ENCODE results near the gene CAMK2B. TPM values are rescaled to one million over a fixed set of nuclear protein-coding genes. Genes with fewer than 3 reads are reported as not detected.

Gene CAMK2B
- total RNA-seq, 1 experiment from 2014 or later, result 0.34 TPM

DNA sequence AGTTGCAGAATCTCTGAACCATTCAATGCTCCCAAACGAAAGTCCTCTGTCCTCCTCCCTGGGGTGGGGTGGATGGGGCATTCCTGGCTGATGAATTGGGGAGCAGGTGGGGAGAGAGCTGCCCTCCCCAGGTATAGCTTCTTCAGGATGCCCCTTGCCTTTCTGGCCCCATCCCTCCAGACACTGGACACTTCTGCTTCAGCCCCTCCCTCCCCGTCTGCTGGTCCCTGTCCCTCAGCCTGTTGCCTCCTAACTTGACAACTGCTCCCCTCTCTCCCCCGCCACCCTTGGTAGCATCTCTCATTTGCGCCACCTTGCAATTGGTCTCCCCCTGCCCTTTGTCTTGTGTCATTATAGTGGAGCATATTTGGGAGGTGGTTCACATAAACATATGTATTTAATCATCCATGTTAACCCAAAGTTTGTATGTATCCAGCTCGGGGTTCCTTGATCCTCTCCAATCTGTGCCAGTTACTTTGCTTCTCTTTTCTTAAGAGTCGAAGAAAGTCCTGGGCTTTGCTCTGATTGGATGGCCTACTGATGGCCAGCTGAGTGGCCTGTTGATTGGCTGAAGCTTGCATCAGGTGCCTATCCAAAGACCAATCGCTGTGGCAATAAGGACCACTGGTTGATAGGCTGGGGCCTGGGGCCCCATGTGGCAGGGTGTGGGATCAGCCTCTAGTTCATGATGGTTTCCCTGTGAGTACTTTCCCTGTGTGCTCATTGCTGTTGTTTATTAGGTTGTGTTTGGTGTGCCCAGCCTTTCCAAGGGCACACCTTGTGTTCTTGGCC, 132.2 kb downstream of the CAMK2B start:
- no peaks in the 10 kb centered on the region for H3K27me3 ChIP-seq (ENCODE audit: insufficient read depth, low read length)
- peak; percentile 41; the same call in 1 of the 2 replicates for ATAC-seq

More for the DNA sequence above, 132.2 kb downstream of the CAMK2B start:
- BruUV-seq (replicated peaks), result no TSS peak
- Histone ChIP-seq H3K9ac (ENCODE audit: low read length) (no peak overlapping the region), H2AFZ (ENCODE audit: low read depth, low read length, poor library complexity, severe bottlenecking) (no peak overlapping the region), H3K4me1 (ENCODE audit: control insufficient read depth in 1 of 2, insufficient read depth in 2 of 2, low read length in 2 of 2) (peaks cover 0 to 16% of the 10 kb centered on the region in 2 experiments; a peak in 1 of 4 replicates), H3K4me3 (replicated peaks in 1 of 2; ENCODE audit: low read depth in 1 of 2, low read length in 2 of 2) (no peak overlapping the region), H3K27ac (ENCODE audit: low read depth, low read length) (no peak overlapping the region), H3K4me2 (ENCODE audit: low read length) (no peak overlapping the region), H3K79me2 (ENCODE audit: insufficient read depth, low read length) (no peaks in the 10 kb centered on the region), H3K9me3 (ENCODE audit: control insufficient read depth in 1 of 2, insufficient read depth in 1 of 2, low read depth in 1 of 2, low read length in 2 of 2) (no peaks in the 10 kb centered on the region), H3K36me3 (ENCODE audit: control insufficient read depth in 1 of 2, insufficient read depth in 2 of 2, low read length in 2 of 2) (no peaks in the 10 kb centered on the region), H4K20me1 (ENCODE audit: insufficient read depth) (no peaks in the 10 kb centered on the region), H3K9me2 (ENCODE audit: insufficient read depth) (no peaks in the 10 kb centered on the region)
- ChIA-PET RAD21 (ENCODE audit: low non-redundant PET in 1 of 2, low total read pairs in 2 of 2, uncharacterized antibody in 2 of 2, unreplicated experiment in 2 of 2) (no interaction called here), POLR2A (no interaction called here), CTCF (no interaction called here)
- no peak for DNase-seq (ENCODE audit: low read depth, low spot score)
- TF ChIP-seq, protein P1, sequence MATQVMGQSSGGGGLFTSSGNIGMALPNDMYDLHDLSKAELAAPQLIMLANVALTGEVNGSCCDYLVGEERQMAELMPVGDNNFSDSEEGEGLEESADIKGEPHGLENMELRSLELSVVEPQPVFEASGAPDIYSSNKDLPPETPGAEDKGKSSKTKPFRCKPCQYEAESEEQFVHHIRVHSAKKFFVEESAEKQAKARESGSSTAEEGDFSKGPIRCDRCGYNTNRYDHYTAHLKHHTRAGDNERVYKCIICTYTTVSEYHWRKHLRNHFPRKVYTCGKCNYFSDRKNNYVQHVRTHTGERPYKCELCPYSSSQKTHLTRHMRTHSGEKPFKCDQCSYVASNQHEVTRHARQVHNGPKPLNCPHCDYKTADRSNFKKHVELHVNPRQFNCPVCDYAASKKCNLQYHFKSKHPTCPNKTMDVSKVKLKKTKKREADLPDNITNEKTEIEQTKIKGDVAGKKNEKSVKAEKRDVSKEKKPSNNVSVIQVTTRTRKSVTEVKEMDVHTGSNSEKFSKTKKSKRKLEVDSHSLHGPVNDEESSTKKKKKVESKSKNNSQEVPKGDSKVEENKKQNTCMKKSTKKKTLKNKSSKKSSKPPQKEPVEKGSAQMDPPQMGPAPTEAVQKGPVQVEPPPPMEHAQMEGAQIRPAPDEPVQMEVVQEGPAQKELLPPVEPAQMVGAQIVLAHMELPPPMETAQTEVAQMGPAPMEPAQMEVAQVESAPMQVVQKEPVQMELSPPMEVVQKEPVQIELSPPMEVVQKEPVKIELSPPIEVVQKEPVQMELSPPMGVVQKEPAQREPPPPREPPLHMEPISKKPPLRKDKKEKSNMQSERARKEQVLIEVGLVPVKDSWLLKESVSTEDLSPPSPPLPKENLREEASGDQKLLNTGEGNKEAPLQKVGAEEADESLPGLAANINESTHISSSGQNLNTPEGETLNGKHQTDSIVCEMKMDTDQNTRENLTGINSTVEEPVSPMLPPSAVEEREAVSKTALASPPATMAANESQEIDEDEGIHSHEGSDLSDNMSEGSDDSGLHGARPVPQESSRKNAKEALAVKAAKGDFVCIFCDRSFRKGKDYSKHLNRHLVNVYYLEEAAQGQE (IDR thresholded peaks at IDR 0.05; ENCODE audit: low read depth), result no peak
- TF ChIP-seq ZFX (IDR thresholded peaks at IDR 0.05), result no peak
- no peak for TF ChIP-seq ELF1 (IDR thresholded peaks at IDR 0.05; ENCODE audit: borderline replicate concordance, low read depth)
- TF ChIP-seq EZH2 (IDR thresholded peaks at IDR 0.05), result no peak
- TF ChIP-seq SP1 (IDR thresholded peaks at IDR 0.05; ENCODE audit: low read depth), result no peak
- no peak for TF ChIP-seq MAX (IDR thresholded peaks at IDR 0.05)
- no peak for TF ChIP-seq SRF (IDR thresholded peaks at IDR 0.05; ENCODE audit: low read depth)
- TF ChIP-seq, protein P2, sequence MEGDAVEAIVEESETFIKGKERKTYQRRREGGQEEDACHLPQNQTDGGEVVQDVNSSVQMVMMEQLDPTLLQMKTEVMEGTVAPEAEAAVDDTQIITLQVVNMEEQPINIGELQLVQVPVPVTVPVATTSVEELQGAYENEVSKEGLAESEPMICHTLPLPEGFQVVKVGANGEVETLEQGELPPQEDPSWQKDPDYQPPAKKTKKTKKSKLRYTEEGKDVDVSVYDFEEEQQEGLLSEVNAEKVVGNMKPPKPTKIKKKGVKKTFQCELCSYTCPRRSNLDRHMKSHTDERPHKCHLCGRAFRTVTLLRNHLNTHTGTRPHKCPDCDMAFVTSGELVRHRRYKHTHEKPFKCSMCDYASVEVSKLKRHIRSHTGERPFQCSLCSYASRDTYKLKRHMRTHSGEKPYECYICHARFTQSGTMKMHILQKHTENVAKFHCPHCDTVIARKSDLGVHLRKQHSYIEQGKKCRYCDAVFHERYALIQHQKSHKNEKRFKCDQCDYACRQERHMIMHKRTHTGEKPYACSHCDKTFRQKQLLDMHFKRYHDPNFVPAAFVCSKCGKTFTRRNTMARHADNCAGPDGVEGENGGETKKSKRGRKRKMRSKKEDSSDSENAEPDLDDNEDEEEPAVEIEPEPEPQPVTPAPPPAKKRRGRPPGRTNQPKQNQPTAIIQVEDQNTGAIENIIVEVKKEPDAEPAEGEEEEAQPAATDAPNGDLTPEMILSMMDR (IDR thresholded peaks at IDR 0.05 in 2 of 3, conservative IDR thresholded peaks at IDR 0.05 in 1 of 3; ENCODE audit: borderline replicate concordance in 1 of 3, insufficient read depth in 1 of 3, low read depth in 2 of 3, low read length in 2 of 3), result no peak; a peak in 1 of 6 replicates
- no peak for TF ChIP-seq CEBPB (IDR thresholded peaks at IDR 0.05; ENCODE audit: low read depth)
- TF ChIP-seq EZH2phosphoT487 (IDR thresholded peaks at IDR 0.05; ENCODE audit: borderline replicate concordance), result no peak
- TF ChIP-seq ZBTB33 (IDR thresholded peaks at IDR 0.05; ENCODE audit: extremely low read depth, insufficient replicate concordance, low read length), result no peak
- no peak for TF ChIP-seq POLR2A (IDR thresholded peaks at IDR 0.05; ENCODE audit: borderline replicate concordance, extremely low read depth, insufficient read depth, insufficient read length)
- no peak for TF ChIP-seq ATF3 (IDR thresholded peaks at IDR 0.05)
- no peak for TF ChIP-seq SIN3A (IDR thresholded peaks at IDR 0.05; ENCODE audit: low read depth)
- intact Hi-C loops (cut with micrococcal nuclease), result no loop called here
